GM23338 (cell line): Measurements from ENCODE around the gene HMGCS2.

ENCODE experiments used
- CREB1 ChIP-seq: fragments of 250-450 bp; sonication (Bioruptor Pico); IDR thresholded peaks from 2 replicates; pipeline ENCODE4 v1.5.0; 2020; ENCODE audit warnings: low read depth, mild to moderate bottlenecking, moderate library complexity
- EZH2 ChIP-seq: fragments of 200-600 bp; sonication (generic); IDR thresholded peaks from one replicate; pipeline ENCODE4 v1.8.0; 2017; ENCODE audit warnings: antibody characterized with exemption, mild to moderate bottlenecking, low read depth; ENCODE audit not compliant: unreplicated experiment
- POLR2AphosphoS5 ChIP-seq: IDR thresholded peaks from 2 replicates; pipeline ENCODE4 v1.6.1; 2016; ENCODE audit warnings: antibody characterized with exemption, low read depth
- TF ChIP-seq, protein P1 (sequence below), 2 experiments: fragments of 200-600 bp in 1 of 2; sonication (generic) in 1 of 2; conservative IDR thresholded peaks; 2 replicates each; pipeline versions ENCODE4 v1.5.1 to v1.6.1; 2016 to 2017; ENCODE audit warnings: antibody characterized with exemption in 2 of 2, low read depth in 2 of 2, mild to moderate bottlenecking in 2 of 2, moderate library complexity in 1 of 2

DNA sequence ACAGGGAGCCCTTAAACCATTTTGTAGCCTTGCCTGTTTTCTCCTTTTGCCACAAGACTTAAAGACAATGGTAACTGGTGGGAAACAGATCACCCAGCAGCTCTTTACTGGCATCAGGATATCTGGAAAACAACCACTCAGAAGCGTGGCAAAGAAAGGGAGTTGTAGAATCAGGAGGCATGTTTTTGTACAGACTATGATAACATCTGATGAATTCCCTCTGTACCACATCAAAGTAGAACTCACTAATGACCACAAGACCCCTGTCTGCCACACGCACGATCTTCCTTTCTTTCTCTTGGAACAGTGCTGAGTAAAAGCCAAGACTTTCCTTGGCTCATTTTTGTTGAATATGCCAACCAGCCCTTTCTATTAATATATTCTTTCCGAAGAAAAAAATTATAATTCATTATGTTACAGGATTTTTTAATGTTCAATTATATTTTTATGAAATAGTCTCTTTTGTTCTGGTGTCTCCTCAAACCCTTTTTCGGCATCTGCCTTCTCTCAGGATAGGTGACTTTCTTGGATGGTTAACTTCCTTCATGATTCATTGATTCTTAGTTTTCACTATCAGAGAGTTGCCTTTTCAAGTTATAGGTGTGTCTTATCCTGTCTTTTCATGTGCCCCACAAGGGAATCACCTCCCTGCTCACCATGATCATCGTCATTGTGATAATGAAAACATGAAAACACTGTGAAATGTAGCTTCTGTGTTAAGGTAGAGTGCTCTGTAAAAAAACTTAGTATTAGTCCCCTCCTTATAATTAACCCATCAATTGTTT lies 64.8 kb downstream of the HMGCS2 start:
- TF ChIP-seq POLR2AphosphoS5 (no peak), CREB1 (CRISPR knock-in tag) (no peak), EZH2 (no peak)
- TF ChIP-seq, protein P1, sequence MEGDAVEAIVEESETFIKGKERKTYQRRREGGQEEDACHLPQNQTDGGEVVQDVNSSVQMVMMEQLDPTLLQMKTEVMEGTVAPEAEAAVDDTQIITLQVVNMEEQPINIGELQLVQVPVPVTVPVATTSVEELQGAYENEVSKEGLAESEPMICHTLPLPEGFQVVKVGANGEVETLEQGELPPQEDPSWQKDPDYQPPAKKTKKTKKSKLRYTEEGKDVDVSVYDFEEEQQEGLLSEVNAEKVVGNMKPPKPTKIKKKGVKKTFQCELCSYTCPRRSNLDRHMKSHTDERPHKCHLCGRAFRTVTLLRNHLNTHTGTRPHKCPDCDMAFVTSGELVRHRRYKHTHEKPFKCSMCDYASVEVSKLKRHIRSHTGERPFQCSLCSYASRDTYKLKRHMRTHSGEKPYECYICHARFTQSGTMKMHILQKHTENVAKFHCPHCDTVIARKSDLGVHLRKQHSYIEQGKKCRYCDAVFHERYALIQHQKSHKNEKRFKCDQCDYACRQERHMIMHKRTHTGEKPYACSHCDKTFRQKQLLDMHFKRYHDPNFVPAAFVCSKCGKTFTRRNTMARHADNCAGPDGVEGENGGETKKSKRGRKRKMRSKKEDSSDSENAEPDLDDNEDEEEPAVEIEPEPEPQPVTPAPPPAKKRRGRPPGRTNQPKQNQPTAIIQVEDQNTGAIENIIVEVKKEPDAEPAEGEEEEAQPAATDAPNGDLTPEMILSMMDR (conservative IDR thresholded peaks at IDR 0.05; ENCODE audit: low read depth in 2 of 2), result no peak
